Left lung (tissue), 10 donors: ENCODE results near the gene RBM6. TPM values are rescaled to one million over a fixed set of nuclear protein-coding genes. Genes with fewer than 3 reads are reported as not detected.

Source experiments
- ATAC-seq: fragments of 200-7000 bp; cut with Tn5 transposase; one replicate; pipeline ENCODE4 v1.9.1; 2020; ENCODE audit warnings: moderate library complexity
- DNase-seq, 4 donors: peaks; one replicate each; pipeline ENCODE4 v3.0.0-alpha.2; 2013 to 2020
- H3K27ac ChIP-seq, 2 donors: fragments of 200-600 bp; sonication (generic) in 1 of 2; one replicate each; pipeline versions ENCODE4 v1.5.0 to v1.8.0; 2020 to 2021
- H3K27me3 ChIP-seq, 2 donors: fragments of 200-600 bp; sonication (generic) in 1 of 2; one replicate each; pipeline versions ENCODE4 v1.5.0 to v1.8.0; 2020 to 2021
- H3K36me3 ChIP-seq, 2 donors: fragments of 200-600 bp; sonication (generic) in 1 of 2; one replicate each; pipeline versions ENCODE4 v1.5.0 to v1.8.0; 2020 to 2021
- H3K4me1 ChIP-seq, 2 donors: fragments of 200-600 bp; one replicate each; pipeline ENCODE4 v1.8.0; 2021
- H3K4me3 ChIP-seq, 2 donors: fragments of 200-600 bp; sonication (generic) in 1 of 2; one replicate each; pipeline versions ENCODE4 v1.5.0 to v1.8.0; 2020 to 2021; ENCODE audit warnings: mild to moderate bottlenecking in 1 of 2
- H3K9me3 ChIP-seq, 2 donors: fragments of 200-600 bp; sonication (generic) in 1 of 2; one replicate each; pipeline versions ENCODE4 v1.5.0 to v1.8.0; 2020 to 2021
- CTCF ChIP-seq, 2 donors: fragments of 200-600 bp; sonication (generic) in 1 of 2; IDR thresholded peaks; one replicate each; pipeline versions ENCODE4 v1.5.0 to v1.8.0; 2021; ENCODE audit warnings: antibody characterized with exemption in 2 of 2
- intact Hi-C, 2 donors: fragments of 100-400 bp; cut with DNase I; formaldehyde crosslinking; loops; one replicate each; pipeline versions ENCODE4 v1.11.2 to v1.14.2; 2022
- polyA plus RNA-seq, 6 donors: library from polyadenylated mRNA; unstranded; fragments of 120-200 nt; gene quantifications; one replicate each; pipeline ENCODE4 v1.2.1, GENCODE V29; 2013; ENCODE audit not compliant: insufficient read length in 6 of 6
- total RNA-seq, 2 donors: library from RNA; stranded (reverse); fragmentation: NEBNext Ultra II Directional; extraction: Animal tissue kit (Norgen Biotek cat#: 25700); gene quantifications; one replicate each; pipeline ENCODE4 v1.2.1, GENCODE V29; 2021
- donor health status: DM: no; HTN: yes; CAD: no.
- donor health status: DM: no; HTN: no; CAD: no.

RBM6 gene
- total and polyA plus RNA-seq, 8 donors = 59.6 to 232 (median 168) TPM

- TF ChIP-seq CTCF (IDR thresholded peaks at IDR 0.05) = no peak
- peak in 1 of 4 donors; percentile 6 for DNase-seq
- intact Hi-C loops = no loop called here
These were observed 149.6 kb downstream of the RBM6 start for GRCh38 chr3:50089609-50089945.

GRCh38 chr3:50090984-50091383 is 151.0 kb downstream of the RBM6 start:
- Histone ChIP-seq H3K9me3 (no peaks in the 10 kb centered on the region), H3K27me3 (no peaks in the 10 kb centered on the region), H3K27ac (no peak overlapping the region), H3K4me1 (peaks cover 10 to 36% of the 10 kb centered on the region in 2 donors), H3K36me3 (peaks cover 5 to 55% of the 10 kb centered on the region in 2 donors), H3K4me3 (peak overlapping the region in 1 of 2 donors; percentile 99)
- TF ChIP-seq CTCF (IDR thresholded peaks at IDR 0.05) = no peak
- DNase-seq = no peak
- no peak for ATAC-seq
- intact Hi-C loops = no loop called here

More at GRCh38 chr3:50089609-50089945, 149.6 kb downstream of the RBM6 start:
- H3K36me3 ChIP-seq = peaks cover 0 to 41% of the 10 kb centered on the region in 2 donors
- H3K27me3 ChIP-seq = no peaks in the 10 kb centered on the region
- peak overlapping the region; percentile 93 to 99 for H3K4me3 ChIP-seq
- ATAC-seq = peak; percentile 24
- peak overlapping the region; percentile 88 to 94 for H3K27ac ChIP-seq
- H3K9me3 ChIP-seq = no peaks in the 10 kb centered on the region
- H3K4me1 ChIP-seq = peaks cover 7 to 27% of the 10 kb centered on the region in 2 donors

GRCh38 chr3:50095352-50095998 is 155.5 kb downstream of the RBM6 start:
- H3K9me3 ChIP-seq = no peaks in the 10 kb centered on the region
- intact Hi-C loops = no loop called here
- H3K27ac ChIP-seq = no peak overlapping the region
- no peaks in the 10 kb centered on the region for H3K27me3 ChIP-seq
- H3K4me3 ChIP-seq = no peak overlapping the region
- no peak for ATAC-seq
- DNase-seq = no peak
- peaks cover 10 to 31% of the 10 kb centered on the region in 2 donors for H3K4me1 ChIP-seq
- no peak for TF ChIP-seq CTCF (IDR thresholded peaks at IDR 0.05)
- peaks cover 9 to 100% of the 10 kb centered on the region in 2 donors for H3K36me3 ChIP-seq

- Histone ChIP-seq H3K27me3 (no peaks in the 10 kb centered on the region), H3K4me1 (peaks cover 0 to 12% of the 10 kb centered on the region in 2 donors), H3K9me3 (no peaks in the 10 kb centered on the region), H3K4me3 (no peak overlapping the region), H3K36me3 (peaks cover 7 to 100% of the 10 kb centered on the region in 2 donors), H3K27ac (no peak overlapping the region)
- ATAC-seq (no peak), DNase-seq (no peak)
- no peak for TF ChIP-seq CTCF (IDR thresholded peaks at IDR 0.05)
- intact Hi-C loops = no loop called here
These were observed 160.4 kb downstream of the RBM6 start for GRCh38 chr3:50100386-50100785.

GRCh38 chr3:50100956-50101845 is 161.3 kb downstream of the RBM6 start:
- ATAC-seq (peak; percentile 84), DNase-seq (no peak)
- intact Hi-C loops = no loop called here
- Histone ChIP-seq H3K4me3 (no peak overlapping the region), H3K9me3 (no peaks in the 10 kb centered on the region), H3K4me1 (peaks cover 0 to 8% of the 10 kb centered on the region in 2 donors), H3K36me3 (peaks cover 6 to 100% of the 10 kb centered on the region in 2 donors), H3K27ac (no peak overlapping the region), H3K27me3 (no peaks in the 10 kb centered on the region)
- TF ChIP-seq CTCF (IDR thresholded peaks at IDR 0.05) = no peak
